Stimulated activated CD4-positive, alpha-beta T cell treated with anti-CD3 and anti-CD28 coated beads, TNF-alpha, amount 100 ng/mL, for 48 hours (primary cell): ENCODE results near the gene DFFA.
"Not testable (repeated sequence)": the region's sequence is repeated elsewhere in the genome, so short reads cannot be mapped to it uniquely, and the experiment has no call there.

Source experiments
- DNase-seq, 3 donors: peaks; one replicate each; pipeline ENCODE4 v3.0.0-alpha.2; 2020; ENCODE audit warnings: low read depth in 3 of 3

DFFA gene

DNA sequence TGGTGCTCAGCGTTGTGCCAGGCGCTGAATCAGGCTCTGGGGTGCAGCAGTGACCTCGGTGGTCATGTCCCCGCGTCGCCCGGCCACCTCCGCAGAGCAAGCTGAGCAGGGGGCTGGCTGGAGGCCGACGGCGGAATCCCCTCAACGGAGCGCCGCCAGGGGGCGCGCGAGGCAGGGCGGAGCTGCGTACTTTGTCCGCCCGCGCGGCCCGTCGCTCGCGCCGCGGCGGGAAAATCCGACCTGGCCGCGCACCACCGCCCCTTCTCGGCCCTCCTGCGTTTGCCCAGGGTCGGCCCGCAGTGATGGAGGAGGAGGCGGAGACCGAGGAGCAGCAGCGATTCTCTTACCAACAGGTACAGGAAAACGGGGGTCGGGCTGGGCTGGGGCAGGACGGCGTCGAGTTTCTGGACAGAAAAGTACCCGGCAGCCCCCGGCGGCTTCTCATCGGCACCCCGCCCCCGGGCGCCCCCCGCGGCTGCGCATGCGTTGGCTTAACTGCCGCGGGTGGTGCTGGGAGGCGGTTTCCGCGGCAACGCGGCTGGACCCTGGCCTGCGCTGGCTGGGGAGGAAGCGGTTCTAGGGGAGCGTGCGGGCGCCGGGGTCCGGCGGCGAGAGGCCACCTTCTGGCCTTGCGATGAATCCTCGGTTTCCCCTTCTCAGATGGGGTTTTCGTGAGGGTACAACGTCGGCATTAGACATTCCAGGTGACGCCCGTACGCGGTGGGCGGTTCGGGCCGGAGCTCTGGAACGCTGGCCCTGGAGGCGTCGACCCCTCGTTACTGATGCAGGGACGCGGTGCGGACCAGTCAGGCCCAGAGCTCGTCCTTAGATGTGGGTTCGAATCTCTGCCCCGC lies 41.9 kb downstream of the DFFA start, which contains the start of gene CENPS:
TSS of gene CENPS (plus strand) at position 218 of the 854 bp plus-strand sequence. CDS start at position 303, 85 bp downstream.
- peak; percentile 78 to 92 (median 82) for DNase-seq

DNA sequence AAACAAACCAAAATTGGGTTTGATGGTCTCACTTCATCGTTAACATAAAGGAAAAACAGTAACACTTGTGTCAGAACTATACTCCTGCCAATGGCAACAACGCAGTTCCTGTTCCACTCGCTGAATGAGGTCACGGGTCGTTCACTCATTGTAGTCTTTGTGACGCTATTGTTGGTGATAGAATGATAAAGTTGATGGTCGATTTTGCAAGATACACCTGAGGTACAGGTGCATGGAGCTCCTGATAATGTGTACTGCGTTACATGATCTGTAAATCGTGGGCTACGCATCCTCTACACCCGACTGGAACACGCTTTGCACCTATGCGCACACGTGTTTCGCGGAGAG lies 42.5 kb downstream of the DFFA start:
- DNase-seq = peak in 1 of 3 donors; percentile 38

DNA sequence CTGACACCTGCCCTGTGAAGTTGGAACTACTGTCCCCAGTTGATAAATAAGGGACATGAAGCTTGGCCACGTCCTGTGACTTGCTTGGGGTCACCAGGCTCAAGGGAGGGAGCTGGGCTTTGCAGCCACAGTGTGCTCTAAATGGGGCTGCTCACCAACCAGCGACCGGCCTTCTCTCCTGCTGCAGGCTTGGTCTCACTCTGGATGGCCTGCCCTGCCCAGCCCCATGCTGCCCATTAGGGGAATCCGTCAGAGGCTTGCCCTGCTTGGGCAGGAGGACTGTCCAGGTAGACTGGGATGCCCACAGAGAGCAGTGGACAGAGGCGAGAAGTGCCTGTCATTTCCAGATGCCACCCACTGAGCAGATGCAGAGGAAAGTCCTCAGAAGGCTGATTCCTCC lies 43.3 kb downstream of the DFFA start:
- no peak for DNase-seq

DNA sequence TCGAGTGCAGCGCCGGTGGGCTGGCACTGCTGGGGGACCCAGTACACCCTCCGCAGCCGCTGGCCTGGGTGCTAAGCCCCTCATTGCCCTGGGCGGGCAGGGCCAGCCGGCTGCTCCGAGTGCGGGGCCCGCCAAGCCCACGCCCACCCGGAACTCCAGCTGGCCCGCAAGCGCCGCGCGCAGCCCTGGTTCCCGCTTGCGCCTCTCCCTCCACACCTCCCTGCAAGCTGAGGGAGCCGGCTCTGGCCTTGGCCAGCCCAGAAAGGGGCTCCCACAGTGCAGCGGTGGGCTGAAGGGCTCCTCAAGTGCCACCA lies 45.8 kb downstream of the DFFA start:
- not testable (repeated sequence) for DNase-seq

DNA sequence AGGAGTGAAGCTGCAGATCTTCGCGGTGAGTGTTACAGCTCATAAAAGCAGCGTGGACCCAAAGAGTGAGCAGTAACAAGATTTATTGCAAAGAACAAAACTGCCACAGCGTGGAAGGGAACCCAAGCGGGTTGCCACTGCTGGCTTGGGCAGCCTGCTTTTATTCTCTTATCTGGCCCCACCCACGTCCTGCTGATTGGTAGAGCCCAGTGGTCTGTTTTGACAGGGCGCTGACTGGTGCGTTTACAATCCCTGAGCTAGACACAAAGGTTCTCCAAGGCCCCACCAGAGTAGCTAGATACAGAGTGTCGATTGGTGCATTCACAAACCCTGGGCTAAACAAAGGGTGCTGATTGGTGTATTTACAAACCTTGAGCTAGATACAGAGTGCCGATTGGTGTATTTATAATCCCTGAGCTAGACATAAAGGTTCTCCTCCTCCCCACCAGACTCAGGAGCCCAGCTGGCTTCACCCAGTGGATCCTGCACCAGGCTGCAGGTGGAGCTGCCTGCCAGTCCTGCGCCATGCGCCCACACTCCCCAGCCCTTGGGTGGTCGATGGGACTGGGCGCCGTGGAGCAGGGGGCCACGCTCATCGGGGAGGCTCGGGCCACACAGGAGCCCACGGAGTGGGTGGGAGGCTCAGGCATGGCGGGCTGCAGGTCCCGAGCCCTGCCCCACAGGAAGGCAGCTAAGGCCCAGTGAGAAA lies 46.3 kb downstream of the DFFA start:
- not testable (repeated sequence) for DNase-seq

DNA sequence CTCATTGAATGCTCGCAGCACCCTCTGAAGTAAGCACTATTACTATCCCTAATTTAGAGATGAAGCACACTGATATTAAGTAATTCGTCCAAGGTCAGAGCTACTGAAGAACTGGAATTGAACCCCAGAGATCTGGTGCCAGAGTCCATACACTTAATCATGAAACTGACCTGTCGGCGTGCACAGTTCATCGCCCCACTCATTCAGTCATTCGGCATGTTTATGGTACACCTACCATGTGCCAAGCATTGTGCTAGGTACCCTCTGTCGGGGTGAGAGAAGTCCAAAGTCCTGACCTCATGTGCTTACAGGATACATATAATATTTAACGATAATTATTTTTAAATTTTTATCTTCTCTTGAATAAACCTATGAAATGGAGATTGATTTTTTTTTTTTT lies 47.7 kb downstream of the DFFA start:
- no peak for DNase-seq

DNA sequence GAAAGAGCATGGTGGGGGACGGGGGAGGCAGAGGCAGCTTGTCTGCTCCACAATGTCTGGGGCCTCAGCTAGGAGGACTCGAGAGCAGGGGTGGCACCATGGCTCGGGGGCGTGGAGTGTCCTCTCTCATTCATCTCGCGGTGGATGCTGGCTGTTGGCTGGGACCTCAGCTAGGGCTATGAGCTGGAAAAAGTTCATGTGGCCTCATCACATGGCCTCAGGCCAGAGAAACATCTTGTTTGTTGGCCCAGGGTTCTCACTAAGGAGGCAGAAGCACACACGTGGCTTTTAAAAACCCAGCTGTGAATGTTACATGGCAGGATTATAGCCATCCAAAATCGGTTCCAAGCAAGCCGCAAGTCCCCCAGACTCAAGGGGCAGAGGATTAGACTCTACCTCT lies 48.3 kb downstream of the DFFA start:
- no peak for DNase-seq

DNA sequence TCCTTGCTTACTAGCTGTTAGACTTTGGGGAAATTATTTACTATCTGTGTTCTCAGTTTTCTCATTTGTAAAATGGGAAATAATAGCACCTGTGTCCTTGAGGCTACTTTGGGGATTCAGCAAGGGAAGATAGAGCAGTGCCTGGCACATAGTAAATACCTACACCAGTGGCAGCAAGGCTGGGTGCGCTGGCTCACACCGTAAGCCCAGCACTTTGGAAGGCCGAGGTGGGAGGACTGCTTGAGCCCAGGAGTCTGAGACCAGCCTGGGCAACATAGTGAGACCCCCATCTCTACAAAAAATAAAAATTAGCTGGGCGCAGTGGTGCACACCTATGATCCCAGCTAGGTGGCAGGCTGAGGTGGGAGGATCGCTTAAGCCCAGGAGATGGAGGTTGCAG lies 50.7 kb downstream of the DFFA start:
- no peak for DNase-seq

DNA sequence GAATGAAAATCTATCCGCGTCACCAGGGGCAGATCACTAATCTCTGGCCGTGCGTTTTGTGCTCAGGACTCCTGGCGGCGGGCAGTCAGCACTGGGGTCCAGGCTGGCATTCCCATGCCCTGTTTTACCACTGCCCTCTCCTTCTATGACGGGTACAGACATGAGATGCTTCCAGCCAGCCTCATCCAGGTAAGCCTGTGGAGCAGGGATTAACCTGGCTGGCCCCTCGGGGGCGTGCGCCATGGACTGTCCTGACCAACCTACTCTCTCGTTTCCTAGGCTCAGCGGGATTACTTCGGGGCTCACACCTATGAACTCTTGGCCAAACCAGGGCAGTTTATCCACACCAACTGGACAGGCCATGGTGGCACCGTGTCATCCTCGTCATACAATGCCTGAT lies 53.0 kb downstream of the DFFA start:
- no peak for DNase-seq

DNA sequence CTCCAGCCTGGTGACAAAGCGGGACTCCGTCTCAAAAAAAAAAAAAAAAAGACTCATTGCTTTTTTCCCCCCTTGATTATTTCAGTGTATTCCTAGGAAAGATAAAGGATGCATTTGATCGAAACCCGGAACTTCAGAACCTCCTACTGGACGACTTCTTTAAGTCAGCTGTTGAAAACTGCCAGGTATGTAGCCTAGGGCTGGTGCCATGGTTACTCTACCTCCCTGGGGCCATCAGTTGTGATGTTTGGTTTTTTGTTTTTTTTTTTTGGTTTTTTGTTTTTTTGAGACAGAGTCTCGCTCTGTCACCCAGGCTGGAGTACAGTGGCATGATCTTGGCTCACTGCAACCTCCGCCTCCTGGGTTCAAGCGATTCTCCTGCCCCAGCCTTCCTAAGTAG lies 53.6 kb downstream of the DFFA start:
- not testable (repeated sequence) for DNase-seq

DNA sequence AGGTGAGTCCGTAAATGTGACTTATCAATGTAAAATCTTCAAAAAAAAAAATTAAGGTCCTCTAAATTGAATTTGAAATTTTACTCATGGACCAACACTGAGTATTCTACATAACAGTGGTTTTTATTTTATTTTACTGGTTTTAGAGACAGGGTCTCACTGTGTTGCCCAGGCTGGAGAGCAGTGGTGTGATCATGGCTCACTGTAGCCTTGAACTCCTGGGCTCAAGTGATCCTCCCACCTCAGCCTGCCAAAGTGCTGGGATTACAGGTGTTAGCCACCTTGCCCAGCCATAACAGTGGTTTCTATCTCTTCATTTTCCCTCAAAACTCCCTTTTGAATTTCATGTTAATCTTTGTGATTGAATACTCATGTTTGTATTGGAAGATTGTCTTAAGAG lies 56.4 kb downstream of the DFFA start:
- not testable (repeated sequence) for DNase-seq

DNA sequence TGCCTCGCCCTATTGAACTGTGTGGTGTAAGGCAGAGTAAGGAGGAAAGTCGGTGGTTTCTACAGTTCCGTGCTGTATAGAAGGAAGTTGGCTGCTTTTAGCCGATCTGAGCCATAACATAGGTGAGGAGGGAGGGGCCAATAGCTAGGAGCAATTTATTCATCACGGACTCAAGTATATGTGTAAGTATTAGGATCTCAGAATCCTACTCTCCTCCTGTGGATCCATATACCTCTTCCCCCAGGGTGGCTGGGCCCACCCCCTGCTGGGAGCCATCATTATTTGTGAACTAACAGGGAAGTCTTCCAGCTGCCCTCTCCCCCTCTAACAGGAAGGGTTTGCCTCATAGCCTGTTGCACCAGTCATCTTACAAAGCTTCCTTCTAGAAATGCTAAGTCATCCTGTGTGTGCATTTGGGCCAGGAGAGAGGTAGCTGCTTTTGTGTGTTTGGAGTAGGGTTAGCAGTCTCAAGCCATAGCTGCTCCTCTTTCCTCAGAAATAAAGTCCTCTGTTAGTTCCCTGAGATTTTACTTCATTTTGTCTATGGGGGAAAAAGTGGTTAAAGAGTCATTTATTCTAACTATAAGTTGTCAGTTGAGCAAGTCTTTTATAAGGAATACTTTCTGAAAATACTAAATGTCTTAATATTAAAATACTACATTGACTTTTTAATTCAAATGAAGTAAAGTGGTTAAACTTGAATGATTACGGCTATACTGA lies 57.0 kb downstream of the DFFA start:
- DNase-seq = no peak

DNA sequence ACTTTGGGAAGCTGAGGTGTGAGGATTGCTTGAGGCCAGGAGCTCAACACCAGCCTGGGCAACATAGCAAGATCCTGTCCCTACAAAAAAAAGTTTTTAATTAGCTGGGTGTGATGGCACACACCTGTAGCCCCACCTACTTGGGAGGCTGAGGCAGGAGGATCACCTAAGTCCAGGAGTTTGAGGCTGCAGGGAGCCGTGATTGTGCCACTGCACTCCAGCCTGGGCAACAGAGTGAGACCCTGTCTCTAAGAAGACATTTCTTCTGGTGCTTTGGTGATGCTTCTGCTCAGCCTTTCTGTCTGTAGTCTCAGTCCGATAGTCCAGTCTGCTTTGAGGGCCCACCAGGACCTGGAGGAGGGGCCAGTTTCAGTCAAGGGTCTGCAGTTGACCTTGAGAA lies 65.1 kb downstream of the DFFA start:
- DNase-seq = no peak
